Natural killer cell (primary cell): ENCODE measurements around the gene SYS1. TPM values are rescaled to one million over a fixed set of nuclear protein-coding genes. Genes with fewer than 3 reads are reported as not detected.

ENCODE experiments used
- ATAC-seq, 3 donors: fragments of 150-1000 bp in 2 of 3; fragments of 200-7000 bp in 1 of 3; cut with Tn5 transposase; 1 replicate in 1 of 3; 2 replicates in 2 of 3; pipeline ENCODE4 v1.10.0; 2021; ENCODE audit warnings: mild to moderate bottlenecking in 2 of 3, moderate library complexity in 2 of 3
- DNase-seq, 2 donors: peaks; one replicate each; pipeline versions ENCODE4 v3.0.0 to v3.0.0-alpha.2; 2013 to 2021; ENCODE audit warnings: mixed read lengths in 1 of 2
- H3K27ac ChIP-seq: one replicate; pipeline ENCODE4 v1.5.1; 2013; ENCODE audit warnings: mild to moderate bottlenecking, low read length
- H3K27me3 ChIP-seq: one replicate; pipeline ENCODE4 v1.6.1; 2013; ENCODE audit warnings: low read length; ENCODE audit not compliant: control insufficient read depth, insufficient read depth
- H3K36me3 ChIP-seq: one replicate; pipeline ENCODE4 v1.6.1; 2013; ENCODE audit warnings: low read length; ENCODE audit not compliant: control insufficient read depth, insufficient read depth
- H3K4me1 ChIP-seq: one replicate; pipeline ENCODE4 v1.6.1; 2013; ENCODE audit warnings: low read length; ENCODE audit not compliant: control insufficient read depth, insufficient read depth
- H3K4me3 ChIP-seq: one replicate; pipeline ENCODE4 v1.5.1; 2013; ENCODE audit warnings: low read length
- H3K9me3 ChIP-seq: one replicate; pipeline ENCODE4 v1.6.1; 2013; ENCODE audit warnings: low read length; ENCODE audit not compliant: control insufficient read depth, insufficient read depth
- H3K27ac Mint-ChIP-seq, 2 donors: one replicate each; pipeline ENCODE4 v1.8.0; 2022; ENCODE audit warnings: mild to moderate bottlenecking in 2 of 2, mixed read lengths in 2 of 2, moderate library complexity in 1 of 2
- H3K27me3 Mint-ChIP-seq, 2 donors: one replicate each; pipeline ENCODE4 v1.8.0; 2022; ENCODE audit warnings: low read depth in 2 of 2, mixed read lengths in 2 of 2
- H3K36me3 Mint-ChIP-seq: one replicate; pipeline ENCODE4 v1.8.0; 2022; ENCODE audit warnings: mixed read lengths
- H3K4me1 Mint-ChIP-seq, 2 donors: one replicate each; pipeline ENCODE4 v1.8.0; 2022; ENCODE audit warnings: mixed read lengths in 2 of 2
- H3K4me3 Mint-ChIP-seq: one replicate; pipeline ENCODE4 v1.8.0; 2022; ENCODE audit warnings: mild to moderate bottlenecking, moderate library complexity, mixed read lengths
- H3K9me3 Mint-ChIP-seq, 2 donors: one replicate each; pipeline ENCODE4 v1.8.0; 2022; ENCODE audit warnings: mixed read lengths in 2 of 2
- WGBS: methylation state at CpG from one replicate; pipeline ENCODE4 v1.1.7; 2013; ENCODE audit warnings: missing lambda C conversion rate; ENCODE audit not compliant: insufficient coverage; 5-methylcytosine and 5-hydroxymethylcytosine counted together
- intact Hi-C: fragments of 100-400 bp; cut with micrococcal nuclease; formaldehyde crosslinking; loops from one replicate; pipeline ENCODE4 v1.14.2; 2022
- total RNA-seq, 4 donors: library from RNA; stranded (reverse); fragments of 120-200 nt in 1 of 4; gene quantifications; one replicate each; pipeline versions ENCODE4 v1.2.3 to v1.2.4, GENCODE V29; 2013 to 2022
- TF ChIP-seq, protein P1 (sequence below): fragments of 200-600 bp; IDR thresholded peaks from one replicate; pipeline ENCODE4 v1.8.0; 2022; ENCODE audit warnings: antibody characterized with exemption

The SYS1 gene
- total RNA-seq, 3 donors from 2014 or later (not counting 1 experiment from before 2014, with no cell fraction given): 73.8 to 77.4 (median 74.0) TPM

DNA sequence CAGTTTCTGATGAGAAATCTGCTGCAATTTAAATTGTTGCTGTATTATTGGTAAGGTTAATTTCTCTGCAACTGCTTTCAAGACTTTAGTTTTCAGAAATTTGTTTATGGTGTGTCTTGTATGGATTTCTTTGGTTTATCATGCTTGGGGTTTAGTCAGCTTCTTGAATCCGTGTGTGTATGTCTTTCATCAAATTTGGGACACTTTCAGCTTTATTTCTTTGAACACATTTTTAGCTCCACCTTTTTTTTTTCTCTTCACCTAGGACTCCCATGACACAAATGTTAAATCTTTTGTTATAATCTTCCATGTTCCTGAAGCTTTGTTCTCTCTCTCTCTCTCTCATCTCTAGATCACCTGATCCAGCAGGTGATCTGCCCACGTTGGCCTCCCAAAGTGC is 28.6 kb downstream of the SYS1 start:
- Histone ChIP-seq H3K36me3 (no peaks in the 10 kb centered on the region), H3K4me3 (no peak overlapping the region), H3K9me3 (no peaks in the 10 kb centered on the region), H3K27me3 (no peaks in the 10 kb centered on the region), H3K27ac (no peak overlapping the region), H3K4me1 (no peaks in the 10 kb centered on the region)
- H3K4me3 Mint-ChIP-seq: no peak overlapping the region
- no peaks in the 10 kb centered on the region for H3K27me3 Mint-ChIP-seq
- DNase-seq: no peak
- 80% methylated on average over 1 of the region's 2 CpGs for WGBS
- no peak for ATAC-seq
- peaks cover 6% of the 10 kb centered on the region for H3K36me3 Mint-ChIP-seq
- no peaks in the 10 kb centered on the region for H3K9me3 Mint-ChIP-seq
- no peak overlapping the region for H3K27ac Mint-ChIP-seq
- TF ChIP-seq, protein P1, sequence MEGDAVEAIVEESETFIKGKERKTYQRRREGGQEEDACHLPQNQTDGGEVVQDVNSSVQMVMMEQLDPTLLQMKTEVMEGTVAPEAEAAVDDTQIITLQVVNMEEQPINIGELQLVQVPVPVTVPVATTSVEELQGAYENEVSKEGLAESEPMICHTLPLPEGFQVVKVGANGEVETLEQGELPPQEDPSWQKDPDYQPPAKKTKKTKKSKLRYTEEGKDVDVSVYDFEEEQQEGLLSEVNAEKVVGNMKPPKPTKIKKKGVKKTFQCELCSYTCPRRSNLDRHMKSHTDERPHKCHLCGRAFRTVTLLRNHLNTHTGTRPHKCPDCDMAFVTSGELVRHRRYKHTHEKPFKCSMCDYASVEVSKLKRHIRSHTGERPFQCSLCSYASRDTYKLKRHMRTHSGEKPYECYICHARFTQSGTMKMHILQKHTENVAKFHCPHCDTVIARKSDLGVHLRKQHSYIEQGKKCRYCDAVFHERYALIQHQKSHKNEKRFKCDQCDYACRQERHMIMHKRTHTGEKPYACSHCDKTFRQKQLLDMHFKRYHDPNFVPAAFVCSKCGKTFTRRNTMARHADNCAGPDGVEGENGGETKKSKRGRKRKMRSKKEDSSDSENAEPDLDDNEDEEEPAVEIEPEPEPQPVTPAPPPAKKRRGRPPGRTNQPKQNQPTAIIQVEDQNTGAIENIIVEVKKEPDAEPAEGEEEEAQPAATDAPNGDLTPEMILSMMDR: no peak
- H3K4me1 Mint-ChIP-seq: peaks cover 4 to 7% of the 10 kb centered on the region in 2 donors
- intact Hi-C loops: no loop called here

DNA sequence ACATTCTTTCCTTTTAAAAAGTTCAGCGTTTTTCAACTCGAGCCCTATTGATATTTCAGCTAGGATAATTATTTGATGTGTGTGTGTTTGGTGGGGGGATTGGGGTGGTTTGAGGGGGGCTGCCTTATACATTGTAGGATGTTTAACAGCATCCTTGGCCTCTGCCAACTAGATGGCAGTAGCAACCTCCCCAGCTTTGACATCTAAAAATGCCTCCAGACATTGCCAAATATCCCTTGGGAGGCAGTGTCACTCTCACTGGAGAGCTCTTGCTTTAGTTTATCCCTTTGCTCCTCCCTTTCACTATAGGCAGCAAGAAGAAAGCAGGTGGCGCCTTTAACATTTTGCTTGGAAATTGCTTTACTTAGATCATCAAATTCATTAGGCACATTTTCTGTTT is 29.8 kb downstream of the SYS1 start:
- Histone ChIP-seq H3K27me3 (no peaks in the 10 kb centered on the region), H3K27ac (no peak overlapping the region), H3K4me3 (no peak overlapping the region), H3K9me3 (no peaks in the 10 kb centered on the region), H3K4me1 (no peaks in the 10 kb centered on the region), H3K36me3 (no peaks in the 10 kb centered on the region)
- no peak for ATAC-seq
- Mint-ChIP-seq H3K9me3 (no peaks in the 10 kb centered on the region), H3K4me3 (no peak overlapping the region), H3K27ac (no peak overlapping the region), H3K4me1 (peaks cover 4 to 7% of the 10 kb centered on the region in 2 donors), H3K36me3 (peaks cover 6% of the 10 kb centered on the region), H3K27me3 (no peaks in the 10 kb centered on the region)
- WGBS: 95% methylated on average over 3 of the region's 3 CpGs
- DNase-seq: no peak
- TF ChIP-seq, protein P1: no peak
- intact Hi-C loops: no loop called here

DNA sequence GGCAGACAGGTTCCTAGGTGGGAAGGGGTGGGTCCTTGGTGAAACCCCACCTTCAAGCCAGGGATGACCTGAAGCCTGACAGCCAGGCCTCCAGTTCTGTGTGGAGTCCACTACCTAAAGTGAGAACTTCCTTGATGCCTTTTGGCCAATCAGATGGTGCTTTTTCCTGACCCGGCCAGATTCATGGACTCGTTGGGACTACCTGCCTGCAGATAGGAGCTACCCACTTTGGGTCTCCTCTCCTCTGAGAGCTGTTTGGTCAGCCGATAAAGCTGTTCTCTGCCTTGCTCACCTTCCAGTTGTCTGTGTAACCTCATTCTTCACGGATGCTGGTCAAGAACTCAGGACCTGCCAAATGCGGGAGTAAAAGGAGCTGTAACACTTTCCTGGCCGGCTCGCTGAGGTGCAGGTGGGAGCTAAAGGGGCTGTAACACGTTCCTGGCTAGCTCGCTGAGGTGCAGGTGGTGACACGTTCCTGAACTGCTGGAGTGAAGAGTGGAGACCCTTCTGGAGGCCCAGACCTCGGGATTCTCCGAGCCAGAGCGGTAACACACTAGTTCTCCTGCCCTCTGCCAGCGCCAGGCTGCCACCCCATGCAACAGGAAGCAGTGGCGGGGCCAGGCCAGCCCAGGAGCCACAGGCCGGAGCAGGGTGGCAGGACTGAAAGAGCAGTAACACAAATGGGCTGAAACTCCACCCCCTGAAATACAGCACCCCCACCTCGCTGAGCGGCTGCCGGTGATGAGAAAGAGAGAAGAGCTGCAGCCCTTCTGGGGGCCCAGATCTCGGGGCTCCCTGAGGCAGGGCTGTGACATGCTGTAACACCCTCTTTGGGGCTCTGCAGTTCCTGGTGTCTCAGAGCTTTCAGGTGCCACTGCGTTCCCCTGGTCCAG is 31.5 kb downstream of the SYS1 start:
- no peak for DNase-seq
- H3K4me3 Mint-ChIP-seq: no peak overlapping the region

More for the DNA sequence above, 31.5 kb downstream of the SYS1 start:
- intact Hi-C loops: no loop called here
- Histone ChIP-seq H3K9me3 (no peaks in the 10 kb centered on the region), H3K27ac (no peak overlapping the region), H3K27me3 (no peaks in the 10 kb centered on the region), H3K36me3 (no peaks in the 10 kb centered on the region), H3K4me3 (no peak overlapping the region), H3K4me1 (no peaks in the 10 kb centered on the region)
- no peak for ATAC-seq
- Mint-ChIP-seq H3K4me1 (peaks cover 4 to 7% of the 10 kb centered on the region in 2 donors), H3K36me3 (peaks cover 6% of the 10 kb centered on the region), H3K9me3 (no peaks in the 10 kb centered on the region), H3K27me3 (no peaks in the 10 kb centered on the region), H3K27ac (no peak overlapping the region)
- TF ChIP-seq, protein P1: no peak
- WGBS: 94% methylated on average over 21 of the region's 21 CpGs
